OCI-LY7 (cell line): Measurements from ENCODE around the gene SELPLG. TPM values are rescaled to one million over a fixed set of nuclear protein-coding genes. Genes with fewer than 3 reads are reported as not detected.
"Not testable (repeated sequence)": the region's sequence is repeated elsewhere in the genome, so short reads cannot be mapped to it uniquely, and the experiment has no call there.

Experiments
- BruUV-seq: library from RNA; stranded (reverse); fragments of 400-500 nt; replicated peaks from 2 replicates; lab custom pipeline; 2021; lab: Mats Ljungman, UMichigan
- CTCF ChIA-PET: fragments of 300-600 bp; sonication (Branson Sonifier 250); formaldehyde crosslinking; loops from one replicate; lab custom pipeline; 2022; ENCODE audit warnings: antibody characterized with exemption; ENCODE audit not compliant: unreplicated experiment; lab: Charles Lee
- POLR2A ChIA-PET: fragments of 300-600 bp; sonication (Branson Sonifier 250); formaldehyde crosslinking; loops from one replicate; lab custom pipeline; 2022; ENCODE audit warnings: antibody characterized with exemption; lab: Charles Lee
- DNase-seq: peaks from one replicate; pipeline ENCODE4 v3.0.0-alpha.2; 2015; ENCODE audit warnings: low spot score
- H2AFZ ChIP-seq: fragments of 200-600 bp; sonication (generic), shearing (Covaris generic); 2 replicates; pipeline ENCODE4 v1.6.1; 2014; ENCODE audit warnings: mild to moderate bottlenecking, antibody characterized with exemption, low read length, moderate library complexity
- H3K27ac ChIP-seq: fragments of 200-600 bp; sonication (generic); 2 replicates; pipeline ENCODE4 v1.5.1; 2014; ENCODE audit warnings: mixed run types, low read depth, mild to moderate bottlenecking, moderate library complexity, low read length, inconsistent platforms; ENCODE audit not compliant: poor library complexity, severe bottlenecking
- H3K36me3 ChIP-seq: fragments of 200-600 bp; sonication (generic); 2 replicates; pipeline ENCODE4 v1.6.1; 2014; ENCODE audit warnings: mild to moderate bottlenecking, antibody characterized with exemption, low read length, moderate library complexity, mixed read lengths; ENCODE audit not compliant: insufficient read depth
- H3K4me1 ChIP-seq: fragments of 200-600 bp; sonication (generic); 2 replicates; pipeline ENCODE4 v1.5.1; 2014; ENCODE audit warnings: mild to moderate bottlenecking, low read length; ENCODE audit not compliant: insufficient read depth, poor library complexity, severe bottlenecking
- H3K4me2 ChIP-seq: fragments of 200-600 bp; sonication (generic); 2 replicates; pipeline ENCODE4 v1.6.1; 2014; ENCODE audit warnings: mild to moderate bottlenecking, low read length
- H3K4me3 ChIP-seq: fragments of 200-600 bp; sonication (generic); 2 replicates; pipeline ENCODE4 v1.5.1; 2014; ENCODE audit warnings: mild to moderate bottlenecking, low read depth, low read length; ENCODE audit not compliant: poor library complexity, severe bottlenecking
- H3K79me2 ChIP-seq: fragments of 200-600 bp; sonication (generic); 2 replicates; pipeline ENCODE4 v1.6.1; 2016; ENCODE audit warnings: low read depth, mild to moderate bottlenecking, low read length, moderate library complexity, mixed read lengths; ENCODE audit not compliant: insufficient read depth
- H3K9me2 ChIP-seq: fragments of 200-600 bp; sonication (generic); 2 replicates; pipeline ENCODE4 v1.6.1; 2016; ENCODE audit warnings: mild to moderate bottlenecking, low read length, mixed read lengths; ENCODE audit not compliant: insufficient read depth
- H3K9me3 ChIP-seq: fragments of 200-600 bp; sonication (generic); 2 replicates; pipeline ENCODE4 v1.6.1; 2014; ENCODE audit warnings: mild to moderate bottlenecking, mixed run types, low read length, mixed read lengths
- H4K20me1 ChIP-seq: fragments of 200-600 bp; sonication (generic); 2 replicates; pipeline ENCODE4 v1.6.1; 2014; ENCODE audit warnings: mild to moderate bottlenecking, antibody characterized with exemption, low read length, moderate library complexity, mixed read lengths; ENCODE audit not compliant: insufficient read depth
- EZH2phosphoT487 ChIP-seq: fragments of 200-600 bp; sonication (generic); IDR thresholded peaks from 2 replicates; pipeline ENCODE4 v1.6.1; 2018; ENCODE audit warnings: low read depth, borderline replicate concordance, mild to moderate bottlenecking, mixed run types, antibody characterized with exemption, low read length, moderate library complexity, mixed read lengths
- intact Hi-C: fragments of 100-400 bp; cut with micrococcal nuclease; formaldehyde crosslinking; loops from one replicate; pipeline ENCODE4 v1.10.0; 2022; ENCODE audit not compliant: unreplicated experiment
- total RNA-seq, 2 experiments: library from RNA; depleted of rRNA in 1 of 2; stranded (reverse); fragments of >200 nt in 1 of 2; shearing (Covaris generic) in 1 of 2; gene quantifications; 2 replicates each; pipeline ENCODE4 v1.2.3, GENCODE V29; 2014 to 2022
- TF ChIP-seq, protein P1 (sequence below): fragments of 200-600 bp; sonication (generic); conservative IDR thresholded peaks from 2 replicates; pipeline ENCODE4 v1.5.1; 2014; ENCODE audit warnings: mild to moderate bottlenecking, antibody characterized with exemption, low read length, moderate library complexity, mixed read lengths

Gene SELPLG
- total RNA-seq, 2 experiments from 2014 or later: 20.0 to 21.0 TPM

DNA sequence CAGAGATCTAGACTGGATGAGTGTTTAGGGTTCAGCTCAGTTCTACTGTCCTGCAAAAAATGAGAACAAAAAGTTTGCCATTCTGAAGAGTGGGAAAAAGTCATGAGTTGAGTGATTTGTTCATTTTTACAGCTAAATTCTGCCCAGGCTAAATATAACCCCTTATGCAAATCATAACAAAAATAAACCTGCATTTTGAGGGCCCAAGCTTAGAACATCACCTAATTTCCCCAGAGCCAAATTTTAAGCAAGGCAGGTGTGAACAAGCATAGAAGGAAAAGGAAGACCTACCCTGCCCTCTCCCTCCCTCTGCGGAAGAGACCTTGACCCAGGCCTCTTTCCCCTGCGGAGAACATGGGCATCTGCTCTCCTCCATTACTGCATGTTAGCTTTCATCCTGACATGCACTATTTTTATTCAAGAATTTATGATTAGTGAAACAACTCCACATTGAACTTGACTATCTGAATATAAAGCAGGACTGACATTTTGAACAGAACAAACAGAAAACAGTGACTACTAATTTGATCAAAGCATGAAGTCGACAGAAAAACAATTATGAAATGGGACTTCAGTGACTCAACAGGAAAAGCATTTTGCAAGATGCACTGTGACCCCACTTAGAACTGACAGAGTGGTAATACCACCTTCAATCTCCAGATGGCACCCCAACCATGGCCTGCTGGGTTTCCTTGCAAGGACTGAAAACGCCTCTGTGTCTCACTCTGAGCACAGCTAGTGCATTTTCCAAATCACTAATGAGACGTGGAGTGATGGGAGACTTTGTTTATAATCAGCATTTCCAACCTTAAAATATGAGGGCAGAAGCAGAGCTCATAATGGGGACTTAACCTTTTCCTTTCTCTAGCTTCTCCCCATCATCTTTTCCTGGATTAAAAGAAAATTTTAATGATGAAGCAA, 30.9 kb upstream of the SELPLG start:
- H3K9me2 ChIP-seq: no peaks in the 10 kb centered on the region
- peaks cover 37% of the 10 kb centered on the region for H3K36me3 ChIP-seq
- TF ChIP-seq EZH2phosphoT487: no peak
- TF ChIP-seq, protein P1, sequence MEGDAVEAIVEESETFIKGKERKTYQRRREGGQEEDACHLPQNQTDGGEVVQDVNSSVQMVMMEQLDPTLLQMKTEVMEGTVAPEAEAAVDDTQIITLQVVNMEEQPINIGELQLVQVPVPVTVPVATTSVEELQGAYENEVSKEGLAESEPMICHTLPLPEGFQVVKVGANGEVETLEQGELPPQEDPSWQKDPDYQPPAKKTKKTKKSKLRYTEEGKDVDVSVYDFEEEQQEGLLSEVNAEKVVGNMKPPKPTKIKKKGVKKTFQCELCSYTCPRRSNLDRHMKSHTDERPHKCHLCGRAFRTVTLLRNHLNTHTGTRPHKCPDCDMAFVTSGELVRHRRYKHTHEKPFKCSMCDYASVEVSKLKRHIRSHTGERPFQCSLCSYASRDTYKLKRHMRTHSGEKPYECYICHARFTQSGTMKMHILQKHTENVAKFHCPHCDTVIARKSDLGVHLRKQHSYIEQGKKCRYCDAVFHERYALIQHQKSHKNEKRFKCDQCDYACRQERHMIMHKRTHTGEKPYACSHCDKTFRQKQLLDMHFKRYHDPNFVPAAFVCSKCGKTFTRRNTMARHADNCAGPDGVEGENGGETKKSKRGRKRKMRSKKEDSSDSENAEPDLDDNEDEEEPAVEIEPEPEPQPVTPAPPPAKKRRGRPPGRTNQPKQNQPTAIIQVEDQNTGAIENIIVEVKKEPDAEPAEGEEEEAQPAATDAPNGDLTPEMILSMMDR: peak; percentile 99
- CTCF ChIA-PET: interaction anchor here (0.6 to 2.2 kb wide), 13 partner anchors 11 to 219 kb away, joined by 3 to 15 read pairs (median 4); no protein-coding TSS in a partner anchor
- TSS peak; percentile 90 for BruUV-seq
- H3K79me2 ChIP-seq: peaks cover 45% of the 10 kb centered on the region
- H3K27ac ChIP-seq: peak overlapping the region; percentile 94
- peak overlapping the region; percentile 68 for H3K4me2 ChIP-seq
- H3K4me3 ChIP-seq: peak overlapping the region; percentile 46
- POLR2A ChIA-PET: interaction anchor here (0.6 to 12.4 kb wide), 30 partner anchors 9 to 390 kb away, joined by 3 to 330 read pairs (median 4); partner anchors contain the start of genes ISCU, SART3 and SELPLG
- intact Hi-C loops: loop anchor here (1.0 to 2.0 kb wide), 7 partner anchors 22 to 428 kb away; partner anchors contain the start of genes ALKBH2 and CORO1C
- peaks cover 83% of the 10 kb centered on the region for H3K4me1 ChIP-seq
- DNase-seq: peak; percentile 92
- H2AFZ ChIP-seq: no peak overlapping the region; the same call in 1 of the 2 replicates
- H4K20me1 ChIP-seq: no peaks in the 10 kb centered on the region
- H3K9me3 ChIP-seq: peaks cover 9% of the 10 kb centered on the region; the same call in 1 of the 2 replicates

DNA sequence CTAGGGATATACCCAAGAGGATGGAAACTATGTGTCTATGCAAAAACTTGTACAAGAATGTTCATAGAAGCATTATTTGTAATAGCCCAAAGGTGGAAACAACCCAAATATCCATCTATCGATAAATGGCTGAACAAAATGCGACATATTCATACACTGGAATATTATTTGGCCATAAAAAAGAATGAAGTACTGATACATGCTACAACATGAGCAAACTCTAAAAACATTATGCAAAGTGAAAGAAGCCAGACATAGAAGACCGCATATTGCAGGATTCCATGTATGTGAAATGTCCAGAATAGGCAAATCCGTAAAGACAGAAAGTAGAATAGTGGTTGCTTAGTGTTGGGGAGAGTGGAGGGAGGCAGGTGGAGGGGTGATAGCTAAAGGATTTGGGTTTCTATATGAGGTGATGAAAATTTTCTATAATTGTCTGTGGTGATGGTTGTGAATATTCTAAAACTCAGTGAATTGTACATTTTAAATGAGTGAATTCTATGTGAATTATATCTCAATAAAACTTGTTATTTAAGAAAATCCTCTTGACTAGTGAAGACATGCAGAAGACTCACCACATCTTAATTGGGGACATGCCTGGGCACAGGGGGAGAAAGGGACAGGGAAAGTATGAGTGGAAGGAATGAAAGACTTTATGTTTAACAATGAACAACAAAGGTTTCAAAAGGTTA, 29.8 kb upstream of the SELPLG start:
- no peak for DNase-seq
- H3K4me2 ChIP-seq: peak overlapping the region; percentile 68
- peak overlapping the region; percentile 46 for H3K4me3 ChIP-seq
- peaks cover 9% of the 10 kb centered on the region; the same call in 1 of the 2 replicates for H3K9me3 ChIP-seq
- no peaks in the 10 kb centered on the region for H3K9me2 ChIP-seq
- POLR2A ChIA-PET: interaction anchor here (0.7 to 12.4 kb wide), 26 partner anchors 9 to 186 kb away, joined by 3 to 330 read pairs (median 4); partner anchors contain the start of genes ISCU, SART3 and SELPLG
- BruUV-seq: no TSS peak
- TF ChIP-seq, protein P1: no peak
- no peak for TF ChIP-seq EZH2phosphoT487
- H3K79me2 ChIP-seq: peaks cover 45% of the 10 kb centered on the region
- no peak overlapping the region for H2AFZ ChIP-seq
- CTCF ChIA-PET: interaction anchor here (0.6 to 2.2 kb wide), 7 partner anchors 26 to 138 kb away, joined by 3 to 15 read pairs (median 4); no protein-coding TSS in a partner anchor
- peaks cover 47% of the 10 kb centered on the region for H3K36me3 ChIP-seq
- H4K20me1 ChIP-seq: no peaks in the 10 kb centered on the region
- H3K4me1 ChIP-seq: peaks cover 84% of the 10 kb centered on the region
- peak overlapping the region; percentile 94 for H3K27ac ChIP-seq
- intact Hi-C loops: loop anchor here (1.0 to 2.0 kb wide), 7 partner anchors 21 to 429 kb away; partner anchors contain the start of genes ALKBH2 and CORO1C

DNA sequence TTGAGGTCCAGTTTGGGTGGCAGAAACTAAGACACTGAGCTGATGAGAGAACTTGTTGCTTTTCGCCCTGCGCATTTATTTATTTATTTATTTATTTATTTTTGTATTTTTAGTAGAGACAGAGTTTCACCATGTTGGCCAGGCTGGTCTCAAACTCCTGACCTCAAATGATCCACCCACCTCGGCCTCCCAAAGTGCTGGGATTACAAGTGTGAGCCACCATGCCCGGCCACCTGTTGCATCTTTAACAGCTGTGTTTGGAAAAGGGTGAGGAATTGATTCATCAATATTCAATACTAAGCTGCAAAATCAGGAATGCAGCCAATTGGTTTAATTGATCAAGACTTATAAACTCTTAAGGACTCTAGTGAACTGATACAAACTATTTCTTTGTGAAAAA, 24.4 kb upstream of the SELPLG start:
- H3K27ac ChIP-seq, intact Hi-C loops, BruUV-seq, H3K4me2 ChIP-seq, DNase-seq, H3K9me3 ChIP-seq, H4K20me1 ChIP-seq, H3K4me3 ChIP-seq, H2AFZ ChIP-seq, CTCF ChIA-PET, H3K9me2 ChIP-seq: not testable (repeated sequence)
- Histone ChIP-seq H3K4me1 (peaks cover 54% of the 10 kb centered on the region), H3K36me3 (peaks cover 68% of the 10 kb centered on the region), H3K79me2 (peaks cover 10% of the 10 kb centered on the region)
- POLR2A ChIA-PET: interaction anchor here (0.5 to 0.8 kb wide), 2 partner anchors 13 to 41 kb away, joined by 3 to 5 read pairs; no protein-coding TSS in a partner anchor
